Endothelial cell of umbilical vein (primary cell): ENCODE results near the gene FOLR2. TPM values are rescaled to one million over a fixed set of nuclear protein-coding genes. Genes with fewer than 3 reads are reported as not detected.

Experiments
- BruUV-seq: library from RNA; stranded (reverse); fragments of 400-500 nt; replicated peaks from 2 replicates; lab custom pipeline; 2021; lab: Mats Ljungman, UMichigan
- CTCF ChIA-PET: fragments of 300-600, 350-600 bp; sonication (Branson Sonifier 250); formaldehyde crosslinking; loops from one replicate; lab custom pipeline; 2021; ENCODE audit warnings: antibody characterized with exemption, inconsistent platforms; lab: Charles Lee
- POLR2A ChIA-PET: fragments of 300-600, 350-600 bp; sonication (Branson Sonifier 250); formaldehyde crosslinking; loops from one replicate; lab custom pipeline; 2021; ENCODE audit warnings: antibody characterized with exemption, inconsistent platforms; lab: Charles Lee
- DNase-seq: peaks from one replicate; pipeline ENCODE4 v3.0.0-alpha.2; 2011; ENCODE audit warnings: low read depth, low spot score
- FAIRE-seq: peaks from 2 replicates; lab custom pipeline; 2011; peaks lifted over from hg19 to GRCh38; lab: Jason Lieb, UNC
- H2AFZ ChIP-seq: 2 replicates; pipeline ENCODE4 v1.6.0; 2012; ENCODE audit warnings: low read depth, low read length, control low read depth, inconsistent platforms
- H3K27ac ChIP-seq: 2 replicates; pipeline ENCODE4 v1.5.1; 2011; ENCODE audit warnings: low read depth, mild to moderate bottlenecking, control low read depth, low read length, moderate library complexity; ENCODE audit not compliant: insufficient read depth
- H3K27me3 ChIP-seq, 2 experiments: 2 replicates each; pipeline versions ENCODE4 v1.6.0 to v1.6.1; 2011; ENCODE audit warnings: low read length in 2 of 2, mixed read lengths in 1 of 2; ENCODE audit not compliant: control insufficient read depth in 2 of 2, insufficient read depth in 2 of 2
- H3K36me3 ChIP-seq, 2 experiments: 2 replicates in 1 of 2; 3 replicates in 1 of 2; pipeline ENCODE4 v1.5.1; 2011; ENCODE audit warnings: low read length in 2 of 2, mild to moderate bottlenecking in 1 of 2, moderate library complexity in 1 of 2; ENCODE audit not compliant: control insufficient read depth in 2 of 2, insufficient read depth in 2 of 2; ENCODE audit errors: extremely low read depth in 1 of 2
- H3K4me1 ChIP-seq: 3 replicates; pipeline ENCODE4 v1.5.1; 2011; ENCODE audit warnings: mild to moderate bottlenecking, low read length; ENCODE audit not compliant: control insufficient read depth, insufficient read depth; ENCODE audit errors: extremely low read depth
- H3K4me2 ChIP-seq: 2 replicates; pipeline ENCODE4 v1.6.1; 2011; ENCODE audit warnings: low read length, control low read depth, mixed read lengths; ENCODE audit not compliant: insufficient read depth
- H3K4me3 ChIP-seq, 3 experiments: fragments of 200-600 bp in 1 of 3; sonication (generic), shearing (Covaris generic) in 1 of 3; replicated peaks in 1 of 3; 2 replicates each; pipeline ENCODE4 v1.5.1; 2011 to 2016; ENCODE audit warnings: control low read depth in 3 of 3, low read length in 3 of 3, mild to moderate bottlenecking in 2 of 3, inconsistent platforms in 1 of 3, low read depth in 1 of 3, moderate library complexity in 1 of 3; ENCODE audit not compliant: insufficient read depth in 1 of 3
- H3K79me2 ChIP-seq: 2 replicates; pipeline ENCODE4 v1.6.0; 2012; ENCODE audit warnings: low read length, inconsistent platforms; ENCODE audit not compliant: control insufficient read depth, insufficient read depth
- H3K9ac ChIP-seq: replicated peaks from 2 replicates; pipeline ENCODE3; 2011; ENCODE audit warnings: low read length, control low read depth; ENCODE audit not compliant: insufficient read depth; ENCODE audit errors: extremely low read depth
- H3K9me1 ChIP-seq: replicated peaks from 3 replicates; pipeline ENCODE4 v1.6.0; 2011; ENCODE audit warnings: mild to moderate bottlenecking, low read length; ENCODE audit not compliant: control insufficient read depth, insufficient read depth; ENCODE audit errors: extremely low read depth
- H3K9me3 ChIP-seq: replicated peaks from 2 replicates; pipeline ENCODE4 v1.5.1; 2012; ENCODE audit warnings: low read length, inconsistent platforms; ENCODE audit not compliant: control insufficient read depth, insufficient read depth
- H4K20me1 ChIP-seq: replicated peaks from 2 replicates; pipeline ENCODE3; 2011; ENCODE audit warnings: mild to moderate bottlenecking, low read length; ENCODE audit not compliant: control insufficient read depth, insufficient read depth; ENCODE audit errors: extremely low read depth
- CTCF ChIP-seq, 2 donors: IDR thresholded peaks; 1 replicate in 1 of 2; 2 replicates in 1 of 2; pipeline ENCODE4 v1.5.1; 2011; ENCODE audit warnings: low read length in 2 of 2, mild to moderate bottlenecking in 2 of 2, moderate library complexity in 2 of 2, control low read depth in 1 of 2, inconsistent platforms in 1 of 2, low read depth in 1 of 2; ENCODE audit not compliant: insufficient read depth in 1 of 2; ENCODE audit errors: extremely low read depth in 1 of 2
- GATA2 ChIP-seq: IDR thresholded peaks from 2 replicates; pipeline ENCODE4 v1.7.0; 2011; ENCODE audit warnings: low read depth, mild to moderate bottlenecking, moderate library complexity, mixed read lengths, low read length; ENCODE audit not compliant: insufficient read length, insufficient read depth
- JUN ChIP-seq: IDR thresholded peaks from 2 replicates; pipeline ENCODE4 v1.6.1; 2011; ENCODE audit warnings: borderline replicate concordance, low read depth; ENCODE audit not compliant: insufficient read length, insufficient read depth
- MAX ChIP-seq: IDR thresholded peaks from 2 replicates; pipeline ENCODE4 v1.6.1; 2011; ENCODE audit not compliant: insufficient read depth, insufficient read length
- MYC ChIP-seq: IDR thresholded peaks from one replicate; pipeline ENCODE4 v1.6.1; 2011; ENCODE audit warnings: mild to moderate bottlenecking, low read depth, low read length
- POLR2AphosphoS5 ChIP-seq: IDR thresholded peaks from 2 replicates; pipeline ENCODE4 v1.6.1; 2012; ENCODE audit warnings: low read depth, mild to moderate bottlenecking, control low read depth, low read length, moderate library complexity; ENCODE audit not compliant: insufficient read depth
- dilution Hi-C: fragments of 300-500 bp; cut with MboI; formaldehyde crosslinking; loops from one replicate; pipeline ENCODE4 v1.15.0; 2019; ENCODE audit warnings: low sequenced_read_pairs; ENCODE audit not compliant: extremely low pct_ligation_motif_present
- intact Hi-C: fragments of 100-400 bp; cut with micrococcal nuclease; formaldehyde crosslinking; loops from one replicate; pipeline ENCODE4 v1.10.0; 2022
- polyA plus RNA-seq, 4 experiments: library from polyadenylated mRNA; depleted of rRNA in 3 of 4; stranded (reverse) in 3 of 4; unstranded in 1 of 4; fragments of >200 nt; gene quantifications; 2 replicates each; pipeline versions ENCODE4 v1.2.1 to v1.2.3, GENCODE V29; 2011 to 2012; ENCODE audit warnings: missing spikeins in 1 of 4
- total RNA-seq: library from RNA; stranded (reverse); gene quantifications from 2 replicates; pipeline ENCODE4 v1.2.3, GENCODE V29; 2021

Gene FOLR2
- total and polyA plus RNA-seq, 2 donors (not counting 3 experiments of a cell fraction or from before 2014, with no cell fraction given), result not detected

GRCh38 chr11:72189455-72190250 lies 26.9 kb upstream of the FOLR2 start:
- intact Hi-C loops, result no loop called here
- H3K79me2 ChIP-seq, result no peaks in the 10 kb centered on the region
- no peak overlapping the region for H3K4me2 ChIP-seq
- TF ChIP-seq GATA2 (no peak), MYC (no peak), CTCF (IDR thresholded peaks at IDR 0.05; ENCODE audit: extremely low read depth in 1 of 2, insufficient read depth in 1 of 2, low read depth in 1 of 2, low read length in 2 of 2) (no peak), JUN (no peak), POLR2AphosphoS5 (no peak), MAX (no peak)
- no peak overlapping the region for H3K4me3 ChIP-seq
- POLR2A ChIA-PET, result no interaction called here
- no peak overlapping the region for H3K27ac ChIP-seq
- FAIRE-seq, result no peak
- H3K4me1 ChIP-seq, result no peaks in the 10 kb centered on the region
- H3K36me3 ChIP-seq, result no peaks in the 10 kb centered on the region
- no peak for DNase-seq
- no peaks in the 10 kb centered on the region for H4K20me1 ChIP-seq
- H3K9me1 ChIP-seq, result no peaks in the 10 kb centered on the region
- CTCF ChIA-PET, result interaction anchor here (1.3 to 1.6 kb wide), 3 partner anchors 8 to 164 kb away, joined by 4 to 5 read pairs (median 4); no protein-coding TSS in a partner anchor
- no peaks in the 10 kb centered on the region for H3K9me3 ChIP-seq
- dilution Hi-C loops, result no loop called here
- peaks cover 0 to 1% of the 10 kb centered on the region in 2 experiments for H3K27me3 ChIP-seq
- BruUV-seq, result no TSS peak
- H2AFZ ChIP-seq, result no peak overlapping the region
- no peak overlapping the region for H3K9ac ChIP-seq
